Pancreas (tissue), 10 donors: ENCODE results near the gene LYPD1. TPM values are rescaled to one million over a fixed set of nuclear protein-coding genes. Genes with fewer than 3 reads are reported as not detected.

Experiments used
- ATAC-seq, 4 donors: fragments of 200-7000 bp; cut with Tn5 transposase; one replicate each; pipeline versions ENCODE4 v1.8.0 to v1.9.1; 2020; ENCODE audit warnings: mild to moderate bottlenecking in 4 of 4, moderate library complexity in 4 of 4
- DNase-seq, 6 donors: peaks; one replicate each; pipeline ENCODE4 v3.0.0-alpha.2; 2020
- FAIRE-seq: peaks from 2 replicates; lab custom pipeline; 2012; peaks lifted over from hg19 to GRCh38; lab: Jason Lieb, UNC
- H3K27ac ChIP-seq, 4 donors: fragments of 200-600 bp; sonication (generic); 1 replicate in 3 of 4; 2 replicates in 1 of 4; pipeline versions ENCODE4 v1.5.0 to v1.8.0; 2020
- H3K27me3 ChIP-seq, 4 donors: fragments of 200-600 bp; one replicate each; pipeline ENCODE4 v1.8.0; 2021
- H3K36me3 ChIP-seq, 3 donors: fragments of 200-600 bp; sonication (generic) in 1 of 3; one replicate each; pipeline versions ENCODE4 v1.5.0 to v1.8.0; 2020 to 2021
- H3K4me1 ChIP-seq, 3 donors: fragments of 200-600 bp; one replicate each; pipeline ENCODE4 v1.8.0; 2021
- H3K4me3 ChIP-seq, 4 donors: fragments of 200-600 bp; sonication (generic) in 2 of 4; one replicate each; pipeline versions ENCODE4 v1.5.0 to v1.8.0; 2020 to 2021
- H3K9me3 ChIP-seq, 4 donors: fragments of 200-600 bp; one replicate each; pipeline ENCODE4 v1.8.0; 2021
- CTCF ChIP-seq, 4 donors: fragments of 200-600 bp; sonication (generic) in 3 of 4; IDR thresholded peaks; one replicate each; pipeline versions ENCODE4 v1.5.0 to v1.8.0; 2021; ENCODE audit warnings: antibody characterized with exemption in 4 of 4
- WGBS, 2 donors: extraction: QIAGEN DNeasy Blood & Tissue Kit; methylation state at CpG; one replicate each; pipeline ENCODE4 v1.1.7; 2013; 5-methylcytosine and 5-hydroxymethylcytosine counted together
- intact Hi-C, 3 donors: fragments of 100-400 bp; cut with DNase I; formaldehyde crosslinking; loops; one replicate each; pipeline versions ENCODE4 v1.11.1 to v1.14.2; 2022
- polyA plus RNA-seq, 2 donors: library from polyadenylated mRNA; stranded (reverse); fragments of 200-250 nt; gene quantifications; one replicate each; pipeline ENCODE4 v1.2.3, GENCODE V29; 2013
- total RNA-seq, 6 donors: library from RNA; stranded (reverse); fragmentation: NEBNext Ultra II Directional in 4 of 6; extraction: Animal tissue kit (Norgen Biotek cat#: 25700) in 4 of 6; gene quantifications; one replicate each; pipeline versions ENCODE4 v1.2.1 to v1.2.4, GENCODE V29; 2021 to 2023
- donor health status: healthy with polysubstance abuse.
- donor health status: DM: no; HTN: no; CAD: no; lungs with moderate emphysema.
- donor health status: DM: no; HTN: no; CAD: no.
- donor health status: control.
- donor health status: control.
- donor health status: Bipolar disorder and iron deficiency.
- donor health status: DM: yes; HTN: yes; CAD: no.
- donor health status: DM: no; HTN: no; CAD: no.
- donor health status: DM: no; HTN: no; CAD: no.
- donor health status: DM: yes; HTN: yes; CAD: no.

The LYPD1 gene
- total and polyA plus RNA-seq, 8 donors: 1.1 to 20.5 (median 4.1) TPM

- Histone ChIP-seq H3K4me1 (peaks cover 0 to 4% (median 0%) of the 10 kb centered on the region in 3 donors), H3K9me3 (no peaks in the 10 kb centered on the region), H3K27ac (peak overlapping the region in 2 of 4 donors; percentile 68 to 69), H3K27me3 (peaks cover 0 to 7% (median 0%) of the 10 kb centered on the region in 4 donors), H3K4me3 (peak overlapping the region; percentile 43 to 68 (median 52)), H3K36me3 (no peaks in the 10 kb centered on the region)
- FAIRE-seq (no peak), DNase-seq (peak in 4 of 6 donors; percentile 16 to 76 (median 46)), ATAC-seq (peak; percentile 45 to 58 (median 56))
- peak in 1 of 4 donors; percentile 10 for TF ChIP-seq CTCF (IDR thresholded peaks at IDR 0.05)
- intact Hi-C loops: no loop called here
- WGBS, 2 donors: 1% methylated on average over 74 to 80 of the region's 80 CpGs
Observed at GRCh38 chr2:132668987-132669907, 758 bp downstream of the LYPD1 start.

GRCh38 chr2:132668189-132668823 is 1.7 kb downstream of the LYPD1 start:
- H3K4me3 ChIP-seq: peak overlapping the region in 2 of 4 donors; percentile 43 to 68
- H3K27ac ChIP-seq: no peak overlapping the region
- H3K27me3 ChIP-seq: peaks cover 0 to 7% (median 0%) of the 10 kb centered on the region in 4 donors
- DNase-seq (peak in 4 of 6 donors; percentile 15 to 63 (median 34)), FAIRE-seq (no peak), ATAC-seq (peak in 1 of 4 donors; percentile 17)
- no peaks in the 10 kb centered on the region for H3K9me3 ChIP-seq
- H3K36me3 ChIP-seq: no peaks in the 10 kb centered on the region
- peaks cover 0 to 4% (median 0%) of the 10 kb centered on the region in 3 donors for H3K4me1 ChIP-seq
- 7% methylated on average over 24 to 25 of the region's 25 CpGs for WGBS, 2 donors
- intact Hi-C loops: no loop called here
- no peak for TF ChIP-seq CTCF (IDR thresholded peaks at IDR 0.05)

GRCh38 chr2:132667706-132668105 is 2.3 kb downstream of the LYPD1 start:
- FAIRE-seq (no peak), DNase-seq (no peak)
- no peak overlapping the region for H3K4me3 ChIP-seq

GRCh38 chr2:132665401-132666140 is 4.4 kb downstream of the LYPD1 start:
- DNase-seq (no peak), ATAC-seq (no peak), FAIRE-seq (no peak)
- Histone ChIP-seq H3K27ac (no peak overlapping the region), H3K27me3 (peaks cover 0 to 4% (median 0%) of the 10 kb centered on the region in 4 donors), H3K9me3 (no peaks in the 10 kb centered on the region), H3K4me1 (no peaks in the 10 kb centered on the region), H3K36me3 (no peaks in the 10 kb centered on the region), H3K4me3 (no peak overlapping the region)
- intact Hi-C loops: no loop called here
- no peak for TF ChIP-seq CTCF (IDR thresholded peaks at IDR 0.05)
- 87 to 90% methylated on average over 4 of the region's 4 CpGs for WGBS, 2 donors

More at GRCh38 chr2:132667706-132668105, 2.3 kb downstream of the LYPD1 start:
- H3K27me3 ChIP-seq: peaks cover 0 to 7% (median 0%) of the 10 kb centered on the region in 4 donors
- WGBS, 2 donors: 45 to 55% methylated on average over 1 of the region's 1 CpG
- no peak for ATAC-seq
- no peaks in the 10 kb centered on the region for H3K9me3 ChIP-seq
- intact Hi-C loops: no loop called here
- no peaks in the 10 kb centered on the region for H3K36me3 ChIP-seq
- TF ChIP-seq CTCF (IDR thresholded peaks at IDR 0.05): no peak
- no peak overlapping the region for H3K27ac ChIP-seq
- H3K4me1 ChIP-seq: peaks cover 0 to 4% (median 0%) of the 10 kb centered on the region in 3 donors
